CMK (cell line): ENCODE measurements around the gene NXN.
"Not testable (repeated sequence)": the region's sequence is repeated elsewhere in the genome, so short reads cannot be mapped to it uniquely, and the experiment has no call there.

Source experiments
- DNase-seq: peaks from one replicate; pipeline ENCODE4 v3.0.0-alpha.2; 2010; ENCODE audit warnings: low read depth

Gene NXN

DNA sequence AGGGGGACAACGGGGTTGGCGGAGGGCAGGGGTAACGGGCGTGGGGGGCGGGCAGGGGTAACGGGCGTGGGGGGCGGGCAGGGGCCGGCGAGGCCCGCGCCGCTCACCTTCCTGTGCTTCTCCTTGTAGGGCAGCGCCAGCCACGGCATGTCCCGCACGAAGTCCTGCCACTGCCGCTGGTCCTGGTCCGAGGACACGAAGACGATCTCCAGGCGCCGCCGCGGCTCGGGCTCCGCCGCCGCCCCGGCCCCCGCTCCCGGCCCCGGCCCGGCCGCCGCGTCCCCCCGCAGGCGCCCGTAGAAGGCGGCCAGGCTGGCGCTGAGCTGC, 401 bp downstream of the NXN start:
- DNase-seq: no peak

GRCh38 chr17:978103-979093, 1.2 kb downstream of the NXN start:
- DNase-seq: no peak

- DNase-seq: no peak
Observed at GRCh38 chr17:977166-977565, 2.4 kb downstream of the NXN start.

DNA sequence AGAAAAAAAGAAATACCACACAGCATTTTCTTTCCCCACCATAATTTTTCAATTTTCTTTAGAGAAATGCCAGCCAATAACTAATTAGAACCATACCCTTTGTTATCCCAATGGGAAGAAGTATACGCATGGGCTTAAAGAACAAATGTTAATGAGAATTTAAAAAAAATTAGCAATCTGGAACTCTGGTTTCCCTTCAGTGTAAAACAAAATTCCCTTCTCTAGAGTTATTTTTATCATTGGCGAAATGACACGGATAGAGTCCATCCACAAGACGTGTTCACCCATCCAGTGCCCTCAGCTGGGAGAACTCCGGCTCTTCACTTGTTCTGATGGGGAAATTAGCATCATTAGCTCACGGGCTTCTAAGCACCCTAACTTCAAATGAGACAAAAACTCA, 3.3 kb downstream of the NXN start:
- DNase-seq: no peak

- peak; percentile 18 for DNase-seq
Observed at GRCh38 chr17:975371-975915, 4.1 kb downstream of the NXN start.

DNA sequence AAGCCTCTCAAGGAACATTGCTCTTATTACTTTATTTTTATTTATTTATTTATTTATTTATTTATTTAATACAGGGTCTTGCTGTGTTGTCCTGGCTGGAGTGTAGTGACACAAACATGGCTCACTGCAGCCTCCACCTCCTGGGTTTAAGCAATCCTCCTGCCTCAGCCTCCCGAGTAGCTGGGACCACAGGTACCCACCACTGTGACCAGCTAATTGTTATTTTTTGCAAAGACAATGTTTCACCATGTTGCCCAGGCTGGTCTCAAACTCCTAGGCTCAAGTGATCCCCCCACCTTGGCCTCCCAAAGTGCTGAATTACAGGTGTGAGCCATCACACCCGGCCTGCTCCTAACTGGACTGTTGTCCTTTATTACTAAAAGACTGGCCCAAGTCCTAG, 4.8 kb downstream of the NXN start:
- not testable (repeated sequence) for DNase-seq

DNA sequence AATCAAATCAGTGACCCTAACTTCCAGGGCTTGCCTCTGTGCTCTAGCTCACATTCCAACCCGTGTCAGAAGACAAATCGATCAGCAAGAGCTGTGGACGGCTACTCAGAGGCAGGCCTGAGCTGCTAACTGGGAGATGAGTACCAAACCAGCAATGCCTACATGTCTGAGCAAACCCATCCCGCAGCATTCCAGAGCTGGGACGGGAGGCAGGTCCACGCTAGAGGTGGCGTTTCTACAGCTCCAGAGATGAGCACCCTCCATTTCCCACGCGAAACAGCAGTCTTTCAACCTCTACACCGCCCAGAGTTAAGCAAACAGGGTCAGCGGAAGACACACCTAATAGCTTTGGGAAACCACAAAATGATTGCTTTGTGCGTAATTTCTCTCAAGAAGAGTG, 6.5 kb downstream of the NXN start:
- DNase-seq: no peak

- not testable (repeated sequence) for DNase-seq
Observed at GRCh38 chr17:971861-972260, 7.7 kb downstream of the NXN start.

DNA sequence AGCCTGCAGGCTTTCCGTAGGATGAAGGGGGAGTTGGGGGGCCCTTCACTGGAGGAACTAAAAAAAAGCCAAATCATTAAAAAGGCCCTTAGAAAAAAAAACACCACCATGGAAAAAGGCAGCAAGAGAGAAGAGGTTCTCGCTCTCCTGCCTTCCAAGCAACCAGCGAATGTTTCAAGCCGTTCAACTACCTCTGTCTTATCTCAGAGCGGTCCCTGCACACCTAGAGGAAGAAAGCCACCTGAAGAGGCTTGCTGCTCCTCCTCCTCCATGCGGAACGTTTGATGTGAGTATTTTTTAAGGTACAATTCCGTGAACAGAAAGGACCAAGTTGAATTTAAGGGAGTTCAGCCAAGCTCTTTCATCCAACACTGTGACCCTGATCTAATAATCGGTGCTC, 9.2 kb downstream of the NXN start:
- no peak for DNase-seq

GRCh38 chr17:969811-970355, 9.7 kb downstream of the NXN start:
- no peak for DNase-seq

- no peak for DNase-seq
Observed at GRCh38 chr17:968812-969730, 10.5 kb downstream of the NXN start.

- no peak for DNase-seq
Observed at GRCh38 chr17:967122-967521, 12.5 kb downstream of the NXN start.

DNA sequence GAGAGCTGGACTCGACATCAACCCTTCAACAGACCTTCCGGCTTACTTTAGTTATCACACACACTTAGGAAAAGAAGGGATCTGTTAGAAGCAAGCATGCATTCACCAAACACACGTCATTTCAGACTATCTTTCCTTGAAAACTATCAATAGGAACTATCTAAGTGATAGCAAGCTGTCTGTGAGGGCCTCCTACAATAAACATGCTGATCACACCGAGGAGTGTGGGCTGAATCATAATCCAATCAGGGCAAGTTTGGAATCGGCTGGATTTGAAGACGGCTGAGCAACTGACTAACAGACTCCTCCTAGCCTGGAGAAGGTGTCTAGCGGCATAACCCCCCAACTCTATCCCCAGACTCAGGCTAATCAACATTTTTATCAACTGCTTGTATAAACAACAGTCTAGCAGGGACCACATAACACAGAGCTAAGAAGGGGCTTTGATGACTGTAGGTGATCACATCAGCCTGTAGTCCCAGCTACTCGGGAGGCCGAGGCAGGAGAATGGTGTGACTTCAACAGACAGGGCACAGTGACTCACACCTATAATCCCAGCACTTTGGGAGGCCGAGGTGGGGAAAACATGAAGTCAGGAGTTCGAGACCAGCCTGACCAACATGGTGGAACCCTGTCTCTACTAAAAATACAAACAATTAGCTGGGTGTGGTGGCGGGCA, 14.1 kb downstream of the NXN start:
- no peak for DNase-seq

- DNase-seq: peak; percentile 30
Observed at GRCh38 chr17:964876-965275, 14.7 kb downstream of the NXN start.

DNA sequence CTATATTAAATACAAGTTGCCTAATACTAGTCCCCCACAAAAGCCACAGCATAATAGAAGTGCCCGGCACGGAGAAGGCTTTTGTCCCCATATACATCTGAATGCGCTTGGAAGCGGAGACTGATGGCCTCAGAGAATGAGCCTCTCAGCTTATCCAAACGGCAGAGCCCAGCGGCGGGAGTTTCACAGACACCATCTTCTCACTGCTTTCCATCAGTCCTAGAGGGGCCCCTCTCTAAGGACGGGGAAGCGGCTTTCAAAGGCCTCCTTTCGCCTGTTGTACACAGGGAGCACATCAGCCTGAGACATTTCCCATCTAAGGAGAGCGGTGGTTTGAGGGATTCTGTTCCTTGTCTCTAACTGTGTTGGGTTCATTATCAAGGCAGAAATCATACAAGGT, 16.9 kb downstream of the NXN start:
- DNase-seq: no peak

DNA sequence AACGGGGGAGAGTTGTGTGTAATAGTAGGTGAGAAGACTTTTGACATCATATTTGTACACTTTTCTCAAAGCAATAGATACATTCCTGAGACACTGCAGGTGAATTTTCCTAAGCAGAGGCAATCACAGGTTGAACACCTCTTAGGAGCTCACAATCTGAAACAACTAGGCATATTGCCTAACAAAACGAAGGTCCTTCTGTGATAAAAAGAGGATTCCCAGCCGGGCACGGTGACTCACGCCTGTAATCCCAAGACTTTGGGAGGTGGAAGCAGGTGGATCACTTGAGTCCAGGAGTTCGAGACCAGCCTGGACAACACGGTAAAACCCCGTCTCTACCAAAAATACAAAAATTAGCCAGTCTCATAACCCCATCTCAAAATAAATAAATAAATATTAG, 17.4 kb downstream of the NXN start:
- DNase-seq: no peak

GRCh38 chr17:958712-959451, 20.7 kb downstream of the NXN start:
- DNase-seq: no peak

DNA sequence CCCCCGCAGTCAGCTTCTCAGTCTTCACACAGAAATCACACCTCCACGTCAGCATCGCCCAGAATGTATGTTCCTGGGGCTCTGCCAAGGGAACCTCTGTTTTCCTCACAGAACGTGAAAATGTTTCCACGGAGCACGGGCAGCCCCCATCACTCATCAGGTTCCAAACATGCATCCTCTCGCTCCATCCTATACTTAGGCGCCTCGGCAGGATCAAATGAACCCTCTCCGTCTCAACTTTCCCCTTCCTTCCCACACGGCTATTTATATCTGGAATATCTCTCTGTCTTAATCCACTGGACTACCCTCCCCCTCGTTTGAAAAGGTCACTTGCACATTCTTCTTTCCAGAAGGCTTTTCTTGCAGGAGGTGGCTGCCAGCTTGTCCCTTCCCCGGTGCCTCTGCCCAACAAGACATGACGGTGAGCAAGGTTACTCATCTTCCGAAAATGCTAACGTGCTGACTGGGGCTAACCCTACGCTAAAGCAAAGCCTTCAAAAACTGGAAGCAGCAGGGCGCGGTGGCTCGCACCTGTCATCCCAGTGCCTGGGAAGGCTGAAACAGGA, 21.6 kb downstream of the NXN start:
- DNase-seq: no peak

DNA sequence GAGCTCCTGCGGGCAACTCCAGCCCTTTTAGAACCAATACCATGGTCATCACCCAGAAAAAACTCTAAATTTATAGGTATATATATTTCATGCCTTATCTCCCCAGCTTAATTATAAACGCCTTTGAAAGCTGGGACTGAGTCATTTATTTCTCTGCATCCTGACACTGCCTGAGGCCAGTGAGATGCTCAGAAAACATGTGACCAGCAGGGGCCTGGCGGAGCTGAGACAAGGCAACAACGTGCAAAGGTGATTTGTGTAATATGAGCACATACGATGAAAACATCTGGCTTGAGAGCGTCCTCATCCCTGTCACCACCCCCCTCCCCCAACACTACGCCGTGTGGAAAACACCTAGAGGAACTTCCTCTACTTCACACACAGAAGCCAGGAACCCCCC, 22.7 kb downstream of the NXN start:
- no peak for DNase-seq

- no peak for DNase-seq
Observed at GRCh38 chr17:954431-955164, 25.0 kb downstream of the NXN start.
